ENCODE measurements around the gene IDUA.

DNA sequence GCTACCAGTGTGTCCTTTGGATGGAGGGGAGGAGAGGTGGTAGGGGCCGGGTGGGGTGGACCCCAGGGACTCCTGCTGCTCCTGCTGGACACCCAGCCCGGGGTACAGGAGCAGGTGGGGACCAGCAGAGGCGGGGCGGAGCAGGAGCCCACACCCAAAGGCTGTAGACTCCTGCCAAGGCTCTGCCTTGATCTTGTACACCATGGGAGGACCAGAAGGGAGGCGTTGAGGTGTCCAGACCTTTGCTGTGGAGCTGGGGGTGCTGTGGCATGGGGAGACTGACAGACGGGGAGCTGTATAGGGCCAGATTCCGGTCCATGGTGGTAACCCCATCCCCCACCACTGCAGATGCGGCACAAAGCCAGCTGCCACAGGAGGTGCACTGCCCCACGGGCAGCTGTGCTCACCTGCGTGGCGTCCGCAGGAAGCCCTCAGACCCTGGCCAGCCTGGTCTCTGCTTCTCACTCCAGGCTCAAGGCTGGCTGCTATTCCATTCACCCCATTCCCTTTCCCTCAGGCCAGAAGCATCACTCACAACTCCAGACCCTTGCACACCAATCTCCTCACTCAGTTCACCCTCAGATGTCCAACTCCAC, 11.3 kb downstream of the IDUA start:
- TF ChIP-seq EZH2 (IDR thresholded peaks at IDR 0.05; ENCODE audit: insufficient read depth, poor library complexity, severe bottlenecking), result no peak
- TF ChIP-seq EZH2phosphoT487 (IDR thresholded peaks at IDR 0.05; ENCODE audit: insufficient read depth, low read depth), result no peak
